BLaER1 treated with 17β-estradiol and CSF1 and Interleukin-3, amounts not matched to agents 10 nM and 100 nM (cell line): ENCODE data around the gene NFS1.
A peak's percentile ranks its signal among the peaks of the same experiment; 100 is the strongest.

ENCODE experiments used
- H3K27ac ChIP-seq, 11 experiments: shearing (Covaris generic); formaldehyde crosslinking; 2 replicates each; pipeline ENCODE4 v1.8.1; 2022
- H3K27me3 ChIP-seq, 11 experiments: shearing (Covaris generic); formaldehyde crosslinking; 2 replicates each; pipeline ENCODE4 v1.8.1; 2022
- H3K36me3 ChIP-seq, 11 experiments: shearing (Covaris generic); formaldehyde crosslinking; 2 replicates each; pipeline ENCODE4 v1.8.1; 2022
- H3K4me1 ChIP-seq, 10 experiments: shearing (Covaris generic); formaldehyde crosslinking; 2 replicates each; pipeline ENCODE4 v1.8.1; 2022
- H3K4me2 ChIP-seq, 11 experiments: shearing (Covaris generic); formaldehyde crosslinking; 2 replicates each; pipeline ENCODE4 v1.8.1; 2022
- H3K4me3 ChIP-seq, 10 experiments: shearing (Covaris generic); formaldehyde crosslinking; 2 replicates each; pipeline ENCODE4 v1.8.1; 2022
- H3K9ac ChIP-seq, 11 experiments: shearing (Covaris generic); formaldehyde crosslinking; 2 replicates each; pipeline ENCODE4 v1.8.1; 2022
- H3K9me3 ChIP-seq, 11 experiments: shearing (Covaris generic); formaldehyde crosslinking; replicated peaks in 1 of 11; 2 replicates each; pipeline ENCODE4 v1.8.1; 2022
- H4K20me1 ChIP-seq, 11 experiments: shearing (Covaris generic); formaldehyde crosslinking; 2 replicates each; pipeline ENCODE4 v1.8.1; 2022
- Cebpa-rat ChIP-seq, 11 experiments: shearing (Covaris generic); IDR thresholded peaks; 2 replicates each; pipeline ENCODE4 v1.8.1; 2022

Gene NFS1

DNA sequence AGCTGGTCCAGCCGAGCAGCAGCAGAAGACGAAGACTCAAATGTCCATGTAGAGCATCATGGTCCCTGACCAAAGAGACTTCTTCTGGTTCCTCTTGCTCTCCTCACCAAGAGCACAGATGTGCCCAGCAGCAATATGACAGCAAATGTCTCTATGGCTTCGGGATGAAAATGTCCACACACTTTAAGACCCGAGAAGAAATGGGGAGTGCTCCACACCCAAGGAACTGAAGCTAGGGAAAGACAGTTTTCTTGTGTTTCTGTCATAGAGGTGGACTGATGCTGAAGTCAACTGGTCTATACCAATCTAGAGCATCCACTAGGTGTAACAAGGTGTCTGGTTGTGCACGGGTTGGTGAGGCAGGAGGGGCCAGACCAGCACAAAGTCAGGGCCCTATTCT lies 29.9 kb downstream of the NFS1 start:
- H3K27ac ChIP-seq = no peak overlapping the region
- no peak overlapping the region for H3K9ac ChIP-seq
- no peak for TF ChIP-seq Cebpa-rat (IDR thresholded peaks at IDR 0.05)
- no peaks in the 10 kb centered on the region for H3K27me3 ChIP-seq
- H3K4me3 ChIP-seq = no peak overlapping the region
- H3K36me3 ChIP-seq = peaks cover 50 to 70% (median 62%) of the 10 kb centered on the region in 11 experiments
- peaks cover 0 to 1% (median 0%) of the 10 kb centered on the region in 11 experiments; a peak in 6 of 22 replicates for H4K20me1 ChIP-seq
- H3K4me2 ChIP-seq = no peak overlapping the region
- peaks cover 0 to 18% (median 12%) of the 10 kb centered on the region in 10 experiments; a peak in 16 of 20 replicates for H3K4me1 ChIP-seq
- H3K9me3 ChIP-seq = no peaks in the 10 kb centered on the region

DNA sequence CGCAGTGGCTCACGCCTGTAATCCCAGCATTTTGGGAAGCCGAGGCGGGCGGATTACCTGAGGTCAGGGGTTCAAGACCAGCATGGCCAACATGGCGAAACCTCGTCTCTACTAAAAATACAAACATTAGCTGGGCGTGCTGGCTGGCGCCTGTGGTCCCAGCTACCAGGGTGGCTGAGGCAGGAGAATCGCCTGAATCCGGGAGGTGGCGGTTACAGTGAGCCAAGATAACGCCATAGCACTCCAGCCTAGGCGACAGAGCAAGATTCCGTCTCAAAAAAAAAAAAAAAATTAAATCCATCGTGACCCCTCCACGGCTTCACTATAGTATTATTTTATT lies 33.2 kb downstream of the NFS1 start:
- Histone ChIP-seq H3K4me1 (peaks cover 21 to 31% (median 26%) of the 10 kb centered on the region in 10 experiments), H3K9me3 (no peaks in the 10 kb centered on the region), H3K4me2 (no peak overlapping the region), H4K20me1 (peaks cover 30 to 34% (median 32%) of the 10 kb centered on the region in 11 experiments), H3K27ac (no peak overlapping the region), H3K9ac (no peak overlapping the region), H3K4me3 (no peak overlapping the region), H3K27me3 (no peaks in the 10 kb centered on the region), H3K36me3 (peaks cover 26 to 39% (median 32%) of the 10 kb centered on the region in 11 experiments)
- TF ChIP-seq Cebpa-rat (IDR thresholded peaks at IDR 0.05) = no peak

DNA sequence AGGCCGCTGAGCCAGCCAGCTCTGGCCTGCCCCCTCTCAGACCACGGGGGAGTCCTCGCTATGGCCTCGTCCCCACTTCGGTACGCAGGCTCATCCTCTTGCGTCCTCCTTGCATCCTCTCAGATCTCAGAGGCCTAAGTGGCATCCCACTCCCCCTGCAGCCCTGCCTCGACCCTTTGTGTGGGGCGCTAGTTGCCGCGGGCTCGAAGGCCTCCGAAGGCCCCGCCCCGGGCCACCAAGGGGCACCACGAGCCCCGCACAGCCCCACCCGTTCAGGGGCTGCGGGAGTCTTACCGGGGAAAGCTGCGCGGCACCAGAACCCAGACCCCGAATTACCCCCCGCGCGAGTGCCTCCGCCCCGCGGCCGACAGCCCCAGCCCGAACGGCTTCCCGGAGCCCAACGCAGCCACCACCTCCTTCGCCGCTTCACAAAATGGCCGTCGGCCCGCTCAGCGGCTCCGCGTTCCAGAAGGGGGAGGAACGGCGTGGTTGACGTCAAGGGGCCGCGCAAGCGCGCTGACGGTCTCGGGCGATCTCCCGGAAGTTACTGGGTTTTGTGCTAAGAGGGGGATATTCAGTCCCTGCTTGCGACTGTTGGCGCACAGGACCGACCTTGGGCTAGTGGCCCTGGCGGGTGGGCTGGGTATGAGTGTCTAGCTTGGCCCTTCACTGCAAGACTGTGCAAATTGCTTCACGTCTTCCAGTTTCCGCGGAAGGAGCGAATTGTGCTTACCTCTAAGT lies 34.5 kb downstream of the NFS1 start, which contains the start of the genes CPNE1 and RBM12:
Gene CPNE1 (minus strand): TSS at position 435 of the 741 bp plus-strand sequence. CDS start 31,977 bp downstream, outside the sequence.
Gene RBM12 (minus strand): TSS at position 435 of the 741 bp plus-strand sequence. CDS start 9,578 bp downstream, outside the sequence.
- TF ChIP-seq Cebpa-rat (IDR thresholded peaks at IDR 0.05) = 0 out of 22 replicates have a peak, but pooled peaks of 1 of the 11 experiments have one; percentile 9
- H3K9me3 ChIP-seq = peaks cover 0 to 4% (median 0%) of the 10 kb centered on the region in 11 experiments; a peak in 1 of 22 replicates
- peak within 1 kb of the TSS; percentile 94 to 99 (median 98) for H3K9ac ChIP-seq
- H3K36me3 ChIP-seq = peaks cover 13 to 38% (median 20%) of the 10 kb centered on the region in 11 experiments
- peak within 1 kb of the TSS; percentile 86 to 98 (median 93) for H3K4me2 ChIP-seq
- peak within 1 kb of the TSS; percentile 83 to 95 (median 89) for H3K4me3 ChIP-seq
- no peaks in the 10 kb centered on the region for H3K27me3 ChIP-seq
- peaks cover 29 to 42% (median 38%) of the 10 kb centered on the region in 10 experiments for H3K4me1 ChIP-seq
- H3K27ac ChIP-seq = peak within 1 kb of the TSS; percentile 95 to 99 (median 98)
- peaks cover 42 to 47% (median 45%) of the 10 kb centered on the region in 11 experiments for H4K20me1 ChIP-seq

DNA sequence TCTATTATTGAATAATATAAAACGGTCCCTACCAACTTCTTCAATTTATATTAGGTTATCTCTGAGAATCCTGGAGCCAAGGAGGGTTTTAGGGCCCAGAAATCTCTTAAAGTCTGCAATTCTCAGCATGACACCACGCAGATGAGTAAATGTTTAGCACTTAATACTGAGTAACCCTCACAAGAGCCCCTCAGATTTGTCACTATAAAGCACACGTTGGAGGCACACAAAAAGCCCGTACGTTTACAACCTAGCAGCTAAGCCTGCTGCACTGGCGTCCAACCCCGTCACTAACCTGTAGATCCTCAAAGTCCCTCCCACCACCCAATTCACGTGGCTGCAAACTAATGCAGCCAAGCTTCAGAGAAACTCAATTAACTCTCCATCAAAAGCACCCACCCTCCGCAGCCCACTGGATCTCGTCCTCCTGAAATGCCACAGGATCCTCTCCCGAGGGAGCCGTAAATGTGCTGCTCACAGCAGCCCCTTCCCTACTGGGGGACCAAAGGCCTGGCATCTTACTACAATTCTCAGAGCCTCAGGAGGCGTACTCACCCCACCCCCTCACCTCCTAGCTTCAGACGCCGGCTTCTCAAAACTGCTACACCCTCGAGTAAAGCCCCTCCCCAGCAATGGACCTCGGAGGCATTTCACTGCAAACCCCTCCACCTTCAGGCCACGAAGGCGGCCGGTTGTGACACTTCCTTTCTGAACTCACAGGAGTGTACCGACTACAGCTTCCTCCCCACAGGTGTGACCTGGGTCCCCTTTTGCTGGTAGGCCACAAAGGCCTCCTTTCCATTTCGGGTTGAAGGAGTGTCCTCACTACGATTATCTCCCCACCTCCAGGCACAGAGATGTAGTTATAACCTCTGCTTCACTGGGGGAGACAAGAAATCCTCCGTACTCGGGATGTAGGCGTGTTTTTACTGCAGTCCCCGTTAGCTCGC lies 35.4 kb downstream of the NFS1 start:
- peaks cover 5 to 35% (median 13%) of the 10 kb centered on the region in 11 experiments for H3K36me3 ChIP-seq
- H4K20me1 ChIP-seq = peaks cover 51 to 56% (median 53%) of the 10 kb centered on the region in 11 experiments

DNA sequence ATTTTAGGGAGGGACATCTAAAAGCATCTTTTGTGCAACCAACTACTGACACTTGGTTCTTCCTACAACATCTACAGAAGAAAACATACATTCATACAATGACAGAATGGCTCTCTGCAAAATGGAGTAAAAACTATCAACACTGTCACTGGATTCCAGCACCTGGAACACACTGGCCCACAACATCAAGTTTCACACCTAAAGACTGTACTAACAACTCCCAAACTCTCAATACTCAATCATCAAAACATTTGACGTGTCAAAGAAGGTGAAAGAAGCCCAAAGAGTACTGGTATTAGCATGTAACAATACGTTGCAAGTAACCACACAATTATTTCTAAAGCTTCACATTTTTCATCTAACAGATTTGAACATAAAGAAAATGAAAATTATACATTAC lies 36.6 kb downstream of the NFS1 start:
- TF ChIP-seq Cebpa-rat (IDR thresholded peaks at IDR 0.05) = no peak
- Histone ChIP-seq H4K20me1 (peaks cover 63 to 68% (median 66%) of the 10 kb centered on the region in 11 experiments), H3K27me3 (no peaks in the 10 kb centered on the region), H3K4me3 (peak overlapping the region; percentile 83 to 95 (median 89)), H3K4me2 (peak overlapping the region; percentile 86 to 98 (median 92)), H3K9ac (peak overlapping the region in 10 of 11 experiments; percentile 94 to 99 (median 98); a peak in 18 of 22 replicates), H3K27ac (peak overlapping the region in 1 of 11 experiments; percentile 99; a peak in 2 of 22 replicates), H3K36me3 (peaks cover 3 to 35% (median 15%) of the 10 kb centered on the region in 11 experiments; a peak in 20 of 22 replicates), H3K4me1 (peaks cover 29 to 56% (median 41%) of the 10 kb centered on the region in 10 experiments), H3K9me3 (peaks cover 0 to 4% (median 0%) of the 10 kb centered on the region in 11 experiments; a peak in 1 of 22 replicates)

More for the DNA sequence above, 35.4 kb downstream of the NFS1 start:
- Histone ChIP-seq H3K9me3 (peaks cover 0 to 4% (median 0%) of the 10 kb centered on the region in 11 experiments; a peak in 1 of 22 replicates), H3K4me2 (peak overlapping the region; percentile 86 to 98 (median 92)), H3K4me3 (peak overlapping the region; percentile 83 to 95 (median 89)), H3K27ac (peak overlapping the region; percentile 95 to 99 (median 98)), H3K27me3 (no peaks in the 10 kb centered on the region), H3K9ac (peak overlapping the region; percentile 94 to 99 (median 98)), H3K4me1 (peaks cover 29 to 45% (median 38%) of the 10 kb centered on the region in 10 experiments)
- TF ChIP-seq Cebpa-rat (IDR thresholded peaks at IDR 0.05) = no peak

DNA sequence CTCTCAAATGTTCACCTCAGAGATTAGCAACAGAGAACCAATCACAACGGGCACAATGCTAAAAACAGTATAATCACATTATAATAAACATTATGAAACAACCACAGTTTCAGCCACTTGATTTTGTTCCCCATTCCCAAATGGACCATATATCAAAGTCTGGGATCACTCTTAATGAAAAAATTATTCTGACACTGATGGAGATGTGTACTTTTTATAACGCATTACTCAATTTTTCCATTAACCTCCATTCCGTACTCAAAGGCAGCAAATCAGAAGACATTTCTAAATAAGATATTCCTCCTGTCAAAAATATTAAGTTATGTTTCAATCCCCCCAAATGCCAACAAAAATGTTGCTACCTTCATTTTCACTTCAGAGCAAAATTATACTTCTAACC lies 37.2 kb downstream of the NFS1 start:
- Histone ChIP-seq H3K27me3 (no peaks in the 10 kb centered on the region), H3K27ac (peak overlapping the region in 2 of 11 experiments; percentile 17 to 31; a peak in 3 of 22 replicates), H3K9me3 (peaks cover 0 to 4% (median 0%) of the 10 kb centered on the region in 11 experiments; a peak in 1 of 22 replicates), H3K36me3 (peaks cover 9 to 38% (median 21%) of the 10 kb centered on the region in 11 experiments; a peak in 19 of 22 replicates), H4K20me1 (peaks cover 70 to 74% (median 72%) of the 10 kb centered on the region in 11 experiments), H3K9ac (peak overlapping the region in 10 of 11 experiments; percentile 3 to 99 (median 73); a peak in 12 of 22 replicates), H3K4me1 (peaks cover 29 to 62% (median 42%) of the 10 kb centered on the region in 10 experiments), H3K4me2 (peak overlapping the region; percentile 86 to 98 (median 92)), H3K4me3 (peak overlapping the region; percentile 83 to 95 (median 89); a peak in 15 of 20 replicates)
- no peak for TF ChIP-seq Cebpa-rat (IDR thresholded peaks at IDR 0.05)

DNA sequence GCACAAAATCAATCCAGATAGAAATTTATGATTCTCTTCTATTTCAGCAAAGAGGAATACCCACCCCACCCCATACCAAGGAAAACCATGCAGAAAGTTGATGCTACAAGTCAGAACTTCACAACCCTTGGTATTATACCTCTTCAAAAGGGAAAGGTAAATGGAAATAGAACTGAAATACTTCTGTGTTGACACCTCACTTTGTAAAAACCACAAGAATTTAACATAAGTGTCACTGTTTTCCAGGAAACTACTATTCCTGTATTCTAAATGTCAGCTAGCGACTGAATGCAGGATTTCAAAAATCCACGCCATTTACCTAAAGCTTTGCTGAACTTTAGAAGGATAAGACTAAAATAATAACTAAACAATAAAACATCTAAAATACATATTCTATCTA lies 38.1 kb downstream of the NFS1 start:
- peak overlapping the region in 7 of 10 experiments; percentile 83 to 95 (median 88); a peak in 8 of 20 replicates for H3K4me3 ChIP-seq
- TF ChIP-seq Cebpa-rat (IDR thresholded peaks at IDR 0.05) = no peak
- peak overlapping the region in 6 of 11 experiments; percentile 24 to 99 (median 98); a peak in 8 of 22 replicates for H3K9ac ChIP-seq
- H4K20me1 ChIP-seq = peaks cover 78 to 83% (median 81%) of the 10 kb centered on the region in 11 experiments
- no peaks in the 10 kb centered on the region for H3K27me3 ChIP-seq
- H3K4me2 ChIP-seq = peak overlapping the region; percentile 86 to 98 (median 92)
- peaks cover 16 to 47% (median 29%) of the 10 kb centered on the region in 11 experiments for H3K36me3 ChIP-seq
- no peak overlapping the region; a peak in 1 of 22 replicates for H3K27ac ChIP-seq
- peaks cover 0 to 4% (median 0%) of the 10 kb centered on the region in 11 experiments; a peak in 1 of 22 replicates for H3K9me3 ChIP-seq
- peaks cover 29 to 63% (median 42%) of the 10 kb centered on the region in 10 experiments for H3K4me1 ChIP-seq
